ENCODE data around the gene CLTB. TPM values are rescaled to one million over a fixed set of nuclear protein-coding genes. Genes with fewer than 3 reads are reported as not detected.
A peak's percentile ranks its signal among the peaks of the same experiment; 100 is the strongest.

The CLTB gene
- polyA plus RNA-seq, 1 of the 3 experiments (the other 2 are of a cell fraction), result 91.2 TPM

DNA sequence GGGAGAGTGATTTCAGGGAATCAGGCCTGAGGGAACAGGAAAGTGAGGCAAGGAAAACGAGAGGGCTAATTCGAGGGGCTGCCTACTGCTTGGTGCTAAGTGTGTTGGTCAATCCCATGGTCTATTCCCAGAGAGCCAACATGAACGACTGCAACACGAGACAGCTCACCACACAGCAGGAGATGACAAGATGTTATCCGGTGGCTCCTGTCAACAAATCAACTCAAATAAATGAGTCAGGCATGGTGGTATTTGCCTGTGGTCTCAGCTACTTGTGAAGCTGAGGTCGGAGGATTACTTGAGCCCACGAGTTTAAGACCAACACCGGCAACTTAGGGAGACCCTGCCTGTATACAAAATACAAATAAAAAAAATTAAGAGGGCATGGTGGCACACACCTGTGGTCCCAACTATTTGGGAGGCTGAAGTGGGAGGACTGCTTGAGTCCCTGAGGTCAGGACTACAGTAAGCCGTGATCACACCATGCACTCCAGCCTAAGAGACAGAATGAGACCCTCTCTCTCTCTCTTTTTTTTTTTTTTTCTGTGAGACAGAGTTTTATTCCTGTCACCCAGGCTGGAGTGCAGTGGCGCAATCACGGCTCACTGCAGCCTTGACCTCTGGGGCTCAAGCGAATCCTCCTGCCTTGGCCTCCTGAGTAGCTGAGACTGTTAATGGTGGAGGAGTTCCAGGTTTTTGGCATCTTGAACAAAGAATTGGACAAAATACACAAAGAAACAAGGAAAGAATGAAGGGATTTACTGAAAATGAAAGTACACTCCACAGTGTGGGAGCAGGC lies 22.8 kb upstream of the CLTB start:
- H3K4me1 ChIP-seq (ENCODE audit: control insufficient read depth in 1 of 2, insufficient read depth in 2 of 2, low read depth in 1 of 2, low read length in 1 of 2), result no peaks in the 10 kb centered on the region
- no peaks in the 10 kb centered on the region for H3K27me3 ChIP-seq (ENCODE audit: insufficient read depth)
- DNase-seq, result no peak
- WGBS (ENCODE audit: low lambda C conversion rate), result 49% methylated on average over 12 of the region's 12 CpGs
- H3K36me3 ChIP-seq (replicated peaks in 1 of 2; ENCODE audit: control insufficient read depth in 1 of 2, insufficient read depth in 2 of 2, low read length in 1 of 2), result no peaks in the 10 kb centered on the region
- no peak overlapping the region for H3K27ac ChIP-seq (ENCODE audit: low read depth in 2 of 2, low read length in 1 of 2)
- POLR2A ChIA-PET, result no interaction called here
- CTCF ChIA-PET, result interaction anchor here (0.6 to 1.1 kb wide), 3 partner anchors 21 to 636 kb away, joined by 3 read pairs; no protein-coding TSS in a partner anchor
- H3K9ac ChIP-seq, result no peak overlapping the region
- H3F3A ChIP-seq (replicated peaks; ENCODE audit: insufficient read depth), result peaks cover 13% of the 10 kb centered on the region
- no peaks in the 10 kb centered on the region for H3K9me2 ChIP-seq
- H3K9me3 ChIP-seq, result no peaks in the 10 kb centered on the region
- no peaks in the 10 kb centered on the region for H3K79me2 ChIP-seq (ENCODE audit: insufficient read depth)
- no peak overlapping the region for H3K4me2 ChIP-seq
- no peak overlapping the region for H3K4me3 ChIP-seq (ENCODE audit: low read depth in 2 of 2, low read length in 1 of 2)
- no peak overlapping the region for H2AFZ ChIP-seq (ENCODE audit: low read depth)
- H4K20me1 ChIP-seq (ENCODE audit: insufficient read depth), result no peaks in the 10 kb centered on the region
- TF ChIP-seq TEAD4 (IDR thresholded peaks at IDR 0.05; ENCODE audit: borderline replicate concordance, insufficient read depth) (no peak), JUND (IDR thresholded peaks at IDR 0.05) (peak; percentile 55), FOXM1 (IDR thresholded peaks at IDR 0.05; ENCODE audit: low read depth) (no peak), NFIC (IDR thresholded peaks at IDR 0.05; ENCODE audit: borderline replicate concordance) (no peak), FOXJ3 (CRISPR knock-in tag; IDR thresholded peaks at IDR 0.05) (no peak), NRF1 (IDR thresholded peaks at IDR 0.05; ENCODE audit: low read depth, low read length) (no peak), RCOR1 (IDR thresholded peaks at IDR 0.05; ENCODE audit: low read length) (no peak), EP300 (IDR thresholded peaks at IDR 0.05; ENCODE audit: borderline replicate concordance in 1 of 2, low read depth in 1 of 2, low read length in 1 of 2) (no peak), MEF2A (IDR thresholded peaks at IDR 0.05; ENCODE audit: borderline replicate concordance, low read depth) (no peak), YY1 (IDR thresholded peaks at IDR 0.05; ENCODE audit: low read depth) (no peak), SMC3 (IDR thresholded peaks at IDR 0.05; ENCODE audit: low read depth, low read length) (no peak), TCF12 (IDR thresholded peaks at IDR 0.05) (peak; percentile 72), RXRA (IDR thresholded peaks at IDR 0.05; ENCODE audit: borderline replicate concordance, low read depth) (no peak), RAD21 (IDR thresholded peaks at IDR 0.05; ENCODE audit: low read length) (no peak), SIN3A (IDR thresholded peaks at IDR 0.05; ENCODE audit: borderline replicate concordance, low read depth, low read length) (no peak), ELF1 (IDR thresholded peaks at IDR 0.05) (no peak), EZH2phosphoT487 (IDR thresholded peaks at IDR 0.05; ENCODE audit: borderline replicate concordance, low read depth) (no peak), GABPA (IDR thresholded peaks at IDR 0.05; ENCODE audit: low read depth) (no peak)
- TF ChIP-seq, protein P1, sequence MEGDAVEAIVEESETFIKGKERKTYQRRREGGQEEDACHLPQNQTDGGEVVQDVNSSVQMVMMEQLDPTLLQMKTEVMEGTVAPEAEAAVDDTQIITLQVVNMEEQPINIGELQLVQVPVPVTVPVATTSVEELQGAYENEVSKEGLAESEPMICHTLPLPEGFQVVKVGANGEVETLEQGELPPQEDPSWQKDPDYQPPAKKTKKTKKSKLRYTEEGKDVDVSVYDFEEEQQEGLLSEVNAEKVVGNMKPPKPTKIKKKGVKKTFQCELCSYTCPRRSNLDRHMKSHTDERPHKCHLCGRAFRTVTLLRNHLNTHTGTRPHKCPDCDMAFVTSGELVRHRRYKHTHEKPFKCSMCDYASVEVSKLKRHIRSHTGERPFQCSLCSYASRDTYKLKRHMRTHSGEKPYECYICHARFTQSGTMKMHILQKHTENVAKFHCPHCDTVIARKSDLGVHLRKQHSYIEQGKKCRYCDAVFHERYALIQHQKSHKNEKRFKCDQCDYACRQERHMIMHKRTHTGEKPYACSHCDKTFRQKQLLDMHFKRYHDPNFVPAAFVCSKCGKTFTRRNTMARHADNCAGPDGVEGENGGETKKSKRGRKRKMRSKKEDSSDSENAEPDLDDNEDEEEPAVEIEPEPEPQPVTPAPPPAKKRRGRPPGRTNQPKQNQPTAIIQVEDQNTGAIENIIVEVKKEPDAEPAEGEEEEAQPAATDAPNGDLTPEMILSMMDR (IDR thresholded peaks at IDR 0.05), result no peak
- TF ChIP-seq, protein P2, sequence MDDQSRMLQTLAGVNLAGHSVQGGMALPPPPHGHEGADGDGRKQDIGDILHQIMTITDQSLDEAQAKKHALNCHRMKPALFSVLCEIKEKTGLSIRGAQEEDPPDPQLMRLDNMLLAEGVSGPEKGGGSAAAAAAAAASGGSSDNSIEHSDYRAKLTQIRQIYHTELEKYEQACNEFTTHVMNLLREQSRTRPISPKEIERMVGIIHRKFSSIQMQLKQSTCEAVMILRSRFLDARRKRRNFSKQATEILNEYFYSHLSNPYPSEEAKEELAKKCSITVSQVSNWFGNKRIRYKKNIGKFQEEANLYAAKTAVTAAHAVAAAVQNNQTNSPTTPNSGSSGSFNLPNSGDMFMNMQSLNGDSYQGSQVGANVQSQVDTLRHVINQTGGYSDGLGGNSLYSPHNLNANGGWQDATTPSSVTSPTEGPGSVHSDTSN (IDR thresholded peaks at IDR 0.05), result peak; percentile 87
- TF ChIP-seq, protein P3, sequence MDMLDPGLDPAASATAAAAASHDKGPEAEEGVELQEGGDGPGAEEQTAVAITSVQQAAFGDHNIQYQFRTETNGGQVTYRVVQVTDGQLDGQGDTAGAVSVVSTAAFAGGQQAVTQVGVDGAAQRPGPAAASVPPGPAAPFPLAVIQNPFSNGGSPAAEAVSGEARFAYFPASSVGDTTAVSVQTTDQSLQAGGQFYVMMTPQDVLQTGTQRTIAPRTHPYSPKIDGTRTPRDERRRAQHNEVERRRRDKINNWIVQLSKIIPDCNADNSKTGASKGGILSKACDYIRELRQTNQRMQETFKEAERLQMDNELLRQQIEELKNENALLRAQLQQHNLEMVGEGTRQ (IDR thresholded peaks at IDR 0.05; ENCODE audit: borderline replicate concordance, low read depth, low read length), result no peak
- TF ChIP-seq, protein P4, sequence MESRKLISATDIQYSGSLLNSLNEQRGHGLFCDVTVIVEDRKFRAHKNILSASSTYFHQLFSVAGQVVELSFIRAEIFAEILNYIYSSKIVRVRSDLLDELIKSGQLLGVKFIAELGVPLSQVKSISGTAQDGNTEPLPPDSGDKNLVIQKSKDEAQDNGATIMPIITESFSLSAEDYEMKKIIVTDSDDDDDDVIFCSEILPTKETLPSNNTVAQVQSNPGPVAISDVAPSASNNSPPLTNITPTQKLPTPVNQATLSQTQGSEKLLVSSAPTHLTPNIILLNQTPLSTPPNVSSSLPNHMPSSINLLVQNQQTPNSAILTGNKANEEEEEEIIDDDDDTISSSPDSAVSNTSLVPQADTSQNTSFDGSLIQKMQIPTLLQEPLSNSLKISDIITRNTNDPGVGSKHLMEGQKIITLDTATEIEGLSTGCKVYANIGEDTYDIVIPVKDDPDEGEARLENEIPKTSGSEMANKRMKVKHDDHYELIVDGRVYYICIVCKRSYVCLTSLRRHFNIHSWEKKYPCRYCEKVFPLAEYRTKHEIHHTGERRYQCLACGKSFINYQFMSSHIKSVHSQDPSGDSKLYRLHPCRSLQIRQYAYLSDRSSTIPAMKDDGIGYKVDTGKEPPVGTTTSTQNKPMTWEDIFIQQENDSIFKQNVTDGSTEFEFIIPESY (IDR thresholded peaks at IDR 0.05; ENCODE audit: borderline replicate concordance, low read depth), result peak; percentile 34; the same call in 1 of the 2 replicates
- TF ChIP-seq, protein P5, sequence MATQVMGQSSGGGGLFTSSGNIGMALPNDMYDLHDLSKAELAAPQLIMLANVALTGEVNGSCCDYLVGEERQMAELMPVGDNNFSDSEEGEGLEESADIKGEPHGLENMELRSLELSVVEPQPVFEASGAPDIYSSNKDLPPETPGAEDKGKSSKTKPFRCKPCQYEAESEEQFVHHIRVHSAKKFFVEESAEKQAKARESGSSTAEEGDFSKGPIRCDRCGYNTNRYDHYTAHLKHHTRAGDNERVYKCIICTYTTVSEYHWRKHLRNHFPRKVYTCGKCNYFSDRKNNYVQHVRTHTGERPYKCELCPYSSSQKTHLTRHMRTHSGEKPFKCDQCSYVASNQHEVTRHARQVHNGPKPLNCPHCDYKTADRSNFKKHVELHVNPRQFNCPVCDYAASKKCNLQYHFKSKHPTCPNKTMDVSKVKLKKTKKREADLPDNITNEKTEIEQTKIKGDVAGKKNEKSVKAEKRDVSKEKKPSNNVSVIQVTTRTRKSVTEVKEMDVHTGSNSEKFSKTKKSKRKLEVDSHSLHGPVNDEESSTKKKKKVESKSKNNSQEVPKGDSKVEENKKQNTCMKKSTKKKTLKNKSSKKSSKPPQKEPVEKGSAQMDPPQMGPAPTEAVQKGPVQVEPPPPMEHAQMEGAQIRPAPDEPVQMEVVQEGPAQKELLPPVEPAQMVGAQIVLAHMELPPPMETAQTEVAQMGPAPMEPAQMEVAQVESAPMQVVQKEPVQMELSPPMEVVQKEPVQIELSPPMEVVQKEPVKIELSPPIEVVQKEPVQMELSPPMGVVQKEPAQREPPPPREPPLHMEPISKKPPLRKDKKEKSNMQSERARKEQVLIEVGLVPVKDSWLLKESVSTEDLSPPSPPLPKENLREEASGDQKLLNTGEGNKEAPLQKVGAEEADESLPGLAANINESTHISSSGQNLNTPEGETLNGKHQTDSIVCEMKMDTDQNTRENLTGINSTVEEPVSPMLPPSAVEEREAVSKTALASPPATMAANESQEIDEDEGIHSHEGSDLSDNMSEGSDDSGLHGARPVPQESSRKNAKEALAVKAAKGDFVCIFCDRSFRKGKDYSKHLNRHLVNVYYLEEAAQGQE (IDR thresholded peaks at IDR 0.05; ENCODE audit: low read depth, low read length), result peak; percentile 33; the same call in 1 of the 2 replicates
- TF ChIP-seq, protein P6, sequence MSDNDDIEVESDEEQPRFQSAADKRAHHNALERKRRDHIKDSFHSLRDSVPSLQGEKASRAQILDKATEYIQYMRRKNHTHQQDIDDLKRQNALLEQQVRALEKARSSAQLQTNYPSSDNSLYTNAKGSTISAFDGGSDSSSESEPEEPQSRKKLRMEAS (IDR thresholded peaks at IDR 0.05; ENCODE audit: low read depth), result no peak
